ENCODE results near the gene ANKS6. TPM values are rescaled to one million over a fixed set of nuclear protein-coding genes. Genes with fewer than 3 reads are reported as not detected.

Gene ANKS6
- total RNA-seq, 1 donor: 12.7 TPM

- no peak for DNase-seq (ENCODE audit: low read depth)
- no peak overlapping the region for H3K4me3 ChIP-seq (ENCODE audit: low read depth, low read length)
- TF ChIP-seq, protein P1, sequence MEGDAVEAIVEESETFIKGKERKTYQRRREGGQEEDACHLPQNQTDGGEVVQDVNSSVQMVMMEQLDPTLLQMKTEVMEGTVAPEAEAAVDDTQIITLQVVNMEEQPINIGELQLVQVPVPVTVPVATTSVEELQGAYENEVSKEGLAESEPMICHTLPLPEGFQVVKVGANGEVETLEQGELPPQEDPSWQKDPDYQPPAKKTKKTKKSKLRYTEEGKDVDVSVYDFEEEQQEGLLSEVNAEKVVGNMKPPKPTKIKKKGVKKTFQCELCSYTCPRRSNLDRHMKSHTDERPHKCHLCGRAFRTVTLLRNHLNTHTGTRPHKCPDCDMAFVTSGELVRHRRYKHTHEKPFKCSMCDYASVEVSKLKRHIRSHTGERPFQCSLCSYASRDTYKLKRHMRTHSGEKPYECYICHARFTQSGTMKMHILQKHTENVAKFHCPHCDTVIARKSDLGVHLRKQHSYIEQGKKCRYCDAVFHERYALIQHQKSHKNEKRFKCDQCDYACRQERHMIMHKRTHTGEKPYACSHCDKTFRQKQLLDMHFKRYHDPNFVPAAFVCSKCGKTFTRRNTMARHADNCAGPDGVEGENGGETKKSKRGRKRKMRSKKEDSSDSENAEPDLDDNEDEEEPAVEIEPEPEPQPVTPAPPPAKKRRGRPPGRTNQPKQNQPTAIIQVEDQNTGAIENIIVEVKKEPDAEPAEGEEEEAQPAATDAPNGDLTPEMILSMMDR (IDR thresholded peaks at IDR 0.05; ENCODE audit: insufficient read depth, low read length): no peak
Measured at GRCh38 chr9:98829766-98830165, 33.4 kb upstream of the ANKS6 start.

DNA sequence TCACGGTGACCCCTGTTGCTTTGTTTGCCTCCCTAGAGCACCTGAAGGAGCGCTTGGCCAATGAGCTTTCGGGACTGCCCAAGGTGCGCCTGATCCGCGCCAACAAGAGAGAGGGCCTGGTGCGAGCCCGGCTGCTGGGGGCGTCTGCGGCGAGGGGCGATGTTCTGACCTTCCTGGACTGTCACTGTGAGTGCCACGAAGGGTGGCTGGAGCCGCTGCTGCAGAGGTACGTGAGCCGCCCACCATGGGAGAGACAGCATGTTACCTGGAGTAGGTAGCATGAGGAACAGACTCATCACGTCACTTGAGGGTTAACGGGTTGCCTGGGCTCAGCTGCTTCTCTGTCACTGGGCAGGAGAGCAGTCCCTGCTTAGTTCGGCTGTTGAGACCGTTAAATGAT lies 30.4 kb upstream of the ANKS6 start:
- H3K4me3 ChIP-seq (ENCODE audit: low read depth, low read length): no peak overlapping the region
- DNase-seq (ENCODE audit: low read depth): no peak
- TF ChIP-seq, protein P1 (IDR thresholded peaks at IDR 0.05; ENCODE audit: insufficient read depth, low read length): no peak

- TF ChIP-seq, protein P1 (IDR thresholded peaks at IDR 0.05; ENCODE audit: insufficient read depth, low read length): no peak
- H3K4me3 ChIP-seq (ENCODE audit: low read depth, low read length): no peak overlapping the region
- DNase-seq (ENCODE audit: low read depth): no peak
Measured at GRCh38 chr9:98825414-98825813, 29.1 kb upstream of the ANKS6 start.

GRCh38 chr9:98823666-98824334 lies 27.4 kb upstream of the ANKS6 start:
- TF ChIP-seq, protein P1 (IDR thresholded peaks at IDR 0.05; ENCODE audit: insufficient read depth, low read length): no peak
- H3K4me3 ChIP-seq (ENCODE audit: low read depth, low read length): no peak overlapping the region
- DNase-seq (ENCODE audit: low read depth): no peak

DNA sequence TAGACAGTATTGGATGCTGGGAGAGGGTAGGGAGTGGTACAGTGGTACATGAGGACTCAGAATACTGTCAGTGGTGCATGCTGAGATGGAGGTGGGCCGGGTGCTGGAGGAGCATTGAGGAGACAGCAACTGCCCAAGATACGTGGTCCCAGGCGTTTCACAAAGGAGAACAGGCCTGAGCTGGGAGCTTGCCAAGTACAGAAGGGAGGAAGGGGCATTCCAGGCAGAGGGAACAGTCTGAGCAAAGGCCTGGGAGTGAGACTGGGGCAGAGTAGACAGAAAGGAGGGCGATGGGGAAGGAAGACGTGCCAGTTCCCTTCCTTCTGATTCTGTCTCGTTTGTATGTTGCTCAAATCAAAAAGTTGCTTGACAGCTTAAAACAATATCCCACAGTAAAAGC lies 26.3 kb upstream of the ANKS6 start:
- DNase-seq (ENCODE audit: low read depth): no peak

GRCh38 chr9:98821831-98822230 lies 25.5 kb upstream of the ANKS6 start:
- TF ChIP-seq, protein P1 (IDR thresholded peaks at IDR 0.05; ENCODE audit: insufficient read depth, low read length): no peak
- no peak for DNase-seq (ENCODE audit: low read depth)
- H3K4me3 ChIP-seq (ENCODE audit: low read depth, low read length): no peak overlapping the region

More for the DNA sequence above, 26.3 kb upstream of the ANKS6 start:
- H3K4me3 ChIP-seq (ENCODE audit: low read depth, low read length): no peak overlapping the region
- TF ChIP-seq, protein P1 (IDR thresholded peaks at IDR 0.05; ENCODE audit: insufficient read depth, low read length): no peak

DNA sequence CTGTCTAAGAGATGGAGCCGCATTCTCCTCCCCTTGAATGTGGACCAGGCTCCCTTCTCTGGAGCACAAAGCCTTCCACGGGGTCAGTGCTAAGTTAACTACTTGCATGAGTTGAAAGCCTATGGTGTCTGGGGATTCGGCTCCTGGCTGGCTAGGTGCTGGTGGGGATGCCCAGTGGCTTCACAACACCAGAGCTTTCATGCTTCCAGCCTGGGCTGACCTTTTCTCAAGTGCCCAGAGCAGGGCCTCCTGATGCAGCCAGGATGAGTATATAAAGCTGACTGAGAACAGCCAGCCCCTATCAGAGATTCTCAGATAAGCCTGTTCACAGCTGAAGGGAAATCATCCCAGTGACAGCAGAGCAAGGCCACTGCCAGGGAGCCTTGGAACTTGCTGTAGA lies 22.9 kb upstream of the ANKS6 start:
- no peak for DNase-seq (ENCODE audit: low read depth)
- TF ChIP-seq, protein P1 (IDR thresholded peaks at IDR 0.05; ENCODE audit: insufficient read depth, low read length): no peak
- H3K4me3 ChIP-seq (ENCODE audit: low read depth, low read length): no peak overlapping the region
